ENCODE measurements around the gene IFT25.
"Not testable (repeated sequence)": the region's sequence is repeated elsewhere in the genome, so short reads cannot be mapped to it uniquely, and the experiment has no call there.

IFT25 gene

DNA sequence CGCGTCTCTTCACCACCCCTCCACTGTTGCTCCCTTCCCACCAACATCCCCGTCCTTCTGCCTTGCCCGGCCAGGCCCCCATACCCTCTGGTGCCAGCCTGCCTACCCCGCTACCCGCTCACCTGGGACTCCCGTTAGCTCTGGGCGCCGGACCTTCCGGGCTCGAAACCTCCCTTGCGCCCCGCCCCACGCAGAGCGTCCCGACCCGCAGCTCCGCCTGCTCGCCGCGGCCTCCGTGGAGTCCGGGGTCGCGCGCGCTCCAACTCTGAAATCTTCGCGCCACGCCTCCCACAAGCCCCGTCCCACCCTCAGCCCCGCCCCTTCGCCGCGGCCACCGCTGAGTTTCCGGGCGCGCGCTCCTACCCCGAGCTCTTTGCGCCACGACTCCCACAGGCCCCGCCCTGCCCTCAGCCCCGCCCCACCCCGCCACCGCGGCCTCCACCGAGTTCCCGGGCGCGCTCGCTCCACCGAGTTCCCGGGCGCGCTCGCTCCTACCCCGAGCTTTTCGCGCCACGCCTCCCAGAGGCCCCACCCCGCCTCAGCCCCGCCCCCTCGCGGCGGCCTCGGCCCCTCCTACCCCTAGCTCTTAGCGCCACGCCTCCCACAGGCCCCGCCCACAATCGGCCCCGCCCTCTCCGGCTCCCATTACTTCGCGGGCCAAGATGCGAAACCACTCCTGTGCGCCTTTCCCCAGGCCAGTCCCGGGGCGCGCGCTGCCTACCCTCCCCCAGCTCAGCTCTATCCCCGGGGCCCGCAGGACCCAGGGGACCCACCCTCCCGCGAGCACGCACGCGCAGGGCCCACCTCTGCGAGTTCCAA, at the start of gene IFT25:
TSS of gene IFT25 (minus strand) at position 267 of the 819 bp plus-strand sequence. CDS start 5,617 bp downstream, outside the sequence.
- peak; percentile 96 for DNase-seq

DNA sequence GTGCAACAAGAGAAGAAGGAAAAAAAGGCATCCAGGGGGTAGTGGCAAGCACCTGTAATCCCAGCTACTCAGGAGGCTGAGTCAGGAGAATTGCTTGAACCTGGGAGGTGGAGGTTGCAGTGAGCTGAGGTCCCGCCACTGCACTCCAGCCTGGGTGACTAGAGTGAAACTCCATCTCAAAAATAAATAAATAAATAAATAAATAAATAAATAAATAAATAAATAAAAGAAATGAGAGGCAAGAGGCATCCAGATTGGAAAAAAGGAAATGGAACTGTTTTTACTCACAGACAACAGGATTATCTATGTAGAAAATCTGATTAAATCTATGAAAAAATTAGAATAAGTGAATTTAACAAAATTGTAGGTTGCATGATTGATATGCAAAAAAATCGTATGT, 49.0 kb upstream of the IFT25 start:
- DNase-seq, result not testable (repeated sequence)

DNA sequence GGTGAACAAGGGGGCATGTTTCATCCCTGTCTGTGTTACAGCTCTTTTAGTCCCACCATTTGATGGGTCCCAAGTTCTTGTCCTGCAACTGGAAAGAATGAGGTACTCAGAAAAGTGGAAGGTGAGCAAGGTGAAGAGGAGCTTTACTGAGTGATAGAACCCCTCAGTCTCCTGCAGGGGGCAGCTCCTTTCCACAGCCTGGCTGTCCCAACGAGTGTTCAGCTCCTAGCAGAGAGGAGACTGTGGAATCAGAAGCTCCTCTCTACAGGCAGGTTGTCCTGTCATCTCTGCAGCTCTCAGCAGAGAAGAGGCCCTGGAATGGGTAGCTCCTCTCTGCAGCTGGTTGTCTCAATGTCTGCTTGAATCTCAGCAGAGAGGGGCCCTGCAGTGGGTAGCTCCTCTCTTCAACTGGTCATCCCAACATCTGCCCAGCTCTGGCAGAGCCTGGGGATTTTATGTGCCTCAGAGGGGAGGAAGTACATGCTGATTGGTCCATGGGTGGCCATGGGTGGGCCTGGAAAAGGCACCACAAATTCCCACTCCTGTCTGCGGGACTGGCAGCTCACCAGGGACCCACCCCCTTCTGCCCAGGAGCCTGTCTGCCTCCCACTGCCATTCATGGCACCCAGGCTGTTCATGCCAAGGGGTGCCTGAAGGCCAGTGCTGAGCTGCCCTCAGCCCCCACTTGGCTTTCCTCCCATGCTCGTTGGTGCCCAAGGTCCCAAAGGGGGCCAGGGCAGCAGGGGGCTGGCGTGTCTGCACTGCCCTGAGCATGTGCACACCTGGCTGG, 46.8 kb upstream of the IFT25 start:
- no peak for DNase-seq

DNA sequence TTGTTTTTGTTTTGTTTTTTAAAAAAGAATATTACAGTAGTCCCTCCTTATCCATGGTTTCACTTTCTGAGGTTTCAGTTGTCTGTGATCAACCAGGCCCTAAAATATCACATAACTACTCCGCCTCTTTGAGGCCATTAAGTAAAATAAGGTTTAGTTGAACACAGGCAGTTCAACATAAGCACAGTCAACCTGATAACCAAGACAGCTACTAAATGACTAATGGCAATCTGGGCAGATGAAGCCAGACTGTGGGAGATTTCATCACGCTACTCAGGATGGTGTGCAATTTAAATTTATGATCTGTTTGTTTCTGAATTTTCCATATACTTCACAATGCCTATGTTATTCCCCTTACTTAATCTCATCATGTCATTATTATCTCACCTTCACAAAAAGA, 42.4 kb upstream of the IFT25 start:
- no peak for DNase-seq

DNA sequence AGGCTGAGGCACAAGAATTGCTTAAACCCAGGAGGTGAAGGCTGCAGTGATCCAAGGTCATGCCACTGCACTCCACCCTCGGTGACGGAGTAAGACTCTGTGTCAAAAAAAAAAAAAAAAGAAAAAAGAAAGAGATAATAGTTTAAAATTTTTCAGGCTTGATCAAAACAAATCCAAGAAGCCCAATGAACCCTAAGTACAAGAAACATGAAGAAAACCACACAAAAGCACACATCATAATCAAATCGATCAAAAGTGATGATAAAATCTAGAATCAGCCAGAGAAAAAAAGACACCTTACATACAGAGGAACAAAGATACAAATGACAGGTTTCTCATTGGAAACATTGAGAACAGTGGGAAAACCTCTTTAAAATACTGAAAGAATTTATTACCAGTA, 41.0 kb upstream of the IFT25 start:
- no peak for DNase-seq

DNA sequence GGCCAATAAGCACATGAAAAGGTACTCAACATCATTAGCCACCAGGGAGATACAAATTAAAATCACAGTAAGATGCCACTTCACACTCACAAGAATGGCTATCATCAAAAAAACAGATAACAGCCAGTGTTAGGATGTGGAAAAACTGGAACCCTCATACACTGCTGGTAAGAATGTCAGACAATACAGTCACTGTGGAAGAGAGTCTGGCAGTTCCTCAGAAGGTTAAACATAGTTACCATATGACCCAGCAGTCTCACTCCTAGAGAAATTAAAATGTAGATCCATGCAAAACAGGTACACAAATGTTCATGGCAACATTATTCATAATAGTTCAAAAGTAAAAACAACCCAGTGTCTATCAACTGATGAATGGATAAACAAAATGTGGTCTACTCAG, 39.2 kb upstream of the IFT25 start:
- DNase-seq, result no peak

DNA sequence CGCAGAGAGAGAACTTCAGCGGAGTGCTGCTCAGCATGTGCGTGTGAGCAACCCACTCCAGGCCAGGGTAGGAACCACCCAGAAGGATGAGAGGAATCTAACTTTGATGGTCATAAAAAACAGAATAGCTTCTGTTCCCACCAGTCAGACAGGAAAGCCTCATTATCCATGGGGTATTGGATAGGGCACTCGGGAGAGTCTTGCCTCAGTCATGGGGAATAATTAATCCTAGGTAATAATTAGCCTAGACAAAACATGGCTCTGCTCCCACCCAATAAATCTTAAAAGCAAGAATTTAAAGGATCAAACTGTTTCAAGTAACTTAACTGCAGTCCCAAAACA, 37.2 kb upstream of the IFT25 start:
- no peak for DNase-seq

DNA sequence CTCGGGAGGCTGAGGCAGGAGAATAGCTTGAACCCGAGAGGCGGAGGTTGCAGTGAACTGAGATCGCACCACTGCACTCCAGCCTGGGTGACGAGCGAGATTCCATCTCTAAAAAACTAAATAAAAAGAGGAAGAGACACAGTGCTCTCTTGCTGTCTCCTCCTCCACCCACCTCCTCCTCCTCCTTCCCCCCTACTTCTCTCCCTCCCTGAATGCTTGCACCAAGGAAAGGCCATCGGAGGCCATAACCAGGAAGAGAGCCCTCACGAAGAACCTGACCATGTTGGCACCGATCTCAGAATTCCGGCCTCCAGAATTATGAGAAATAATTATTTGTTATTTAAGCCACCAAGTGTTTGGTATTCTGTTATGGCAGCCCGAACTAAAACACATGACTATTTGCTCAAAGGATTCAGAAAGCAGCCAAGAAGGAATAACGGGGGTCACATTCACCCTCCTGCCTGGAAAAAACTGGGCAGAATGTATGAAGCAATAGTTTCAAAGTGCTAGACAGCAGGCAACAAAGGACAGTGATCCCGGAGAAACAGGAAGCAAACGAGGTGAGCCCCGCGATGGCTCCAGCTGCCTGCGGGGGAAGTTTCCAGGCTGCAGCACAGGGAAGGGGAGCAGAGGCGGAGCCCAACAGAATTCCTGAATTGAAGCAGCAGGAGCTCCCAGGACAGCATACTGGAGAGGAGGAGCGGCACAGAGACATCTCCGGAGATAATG, 36.7 kb upstream of the IFT25 start:
- peak; percentile 30 for DNase-seq

DNA sequence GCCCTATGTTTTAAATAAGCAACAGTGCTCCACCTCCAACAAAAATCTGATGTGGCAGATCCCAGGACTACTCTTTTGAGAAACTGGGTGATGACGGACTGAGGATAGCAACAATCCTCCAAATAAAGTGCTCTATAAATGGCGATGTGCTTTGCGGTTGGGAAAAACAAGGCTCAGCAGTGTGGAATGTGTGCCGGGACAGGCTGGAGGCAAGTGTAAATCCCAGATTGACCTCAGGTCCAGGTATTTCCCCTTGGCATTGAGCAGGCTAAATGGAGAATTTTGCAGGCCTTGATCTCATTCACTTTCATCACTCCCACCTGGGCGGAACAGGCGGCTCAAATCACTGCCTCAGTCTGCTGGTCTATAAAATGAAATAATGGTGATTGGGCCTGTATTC, 35.7 kb upstream of the IFT25 start:
- no peak for DNase-seq

DNA sequence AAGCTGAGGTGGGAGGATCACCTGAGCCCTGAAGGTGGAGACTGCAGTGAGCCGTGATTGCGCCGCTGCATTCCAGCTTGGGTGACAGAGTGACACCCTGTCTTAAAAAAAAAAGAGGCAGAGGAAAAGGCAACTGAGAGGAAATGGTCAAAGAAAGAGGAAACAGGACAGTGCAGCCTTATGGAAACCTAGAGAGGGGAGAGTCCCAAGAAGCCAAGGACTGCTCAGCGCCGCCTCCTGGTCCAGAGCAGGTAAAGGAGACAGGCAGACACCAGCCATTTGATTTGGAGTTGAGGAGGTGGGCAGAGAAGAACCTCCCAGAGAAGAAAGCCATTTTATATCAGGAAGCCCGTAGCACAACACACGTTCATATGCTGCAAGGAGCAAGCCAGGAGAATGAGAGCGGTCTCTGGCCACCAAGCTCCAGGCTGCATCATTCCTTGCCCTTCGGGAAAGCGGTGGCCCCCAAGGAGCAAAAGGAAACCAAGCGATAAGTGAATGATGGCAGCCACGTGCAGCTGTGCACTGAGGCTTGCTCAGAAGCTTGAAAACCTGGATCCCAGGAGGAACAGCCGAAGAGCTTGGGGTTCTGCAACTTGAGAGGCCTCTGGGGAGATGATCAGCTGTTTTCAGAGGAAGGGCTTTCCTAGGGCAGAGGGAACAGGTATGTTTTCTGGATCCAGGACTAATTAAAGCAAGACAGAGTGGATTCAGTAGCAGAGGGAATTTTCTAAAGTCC, 34.4 kb upstream of the IFT25 start:
- peak; percentile 51 for DNase-seq

DNA sequence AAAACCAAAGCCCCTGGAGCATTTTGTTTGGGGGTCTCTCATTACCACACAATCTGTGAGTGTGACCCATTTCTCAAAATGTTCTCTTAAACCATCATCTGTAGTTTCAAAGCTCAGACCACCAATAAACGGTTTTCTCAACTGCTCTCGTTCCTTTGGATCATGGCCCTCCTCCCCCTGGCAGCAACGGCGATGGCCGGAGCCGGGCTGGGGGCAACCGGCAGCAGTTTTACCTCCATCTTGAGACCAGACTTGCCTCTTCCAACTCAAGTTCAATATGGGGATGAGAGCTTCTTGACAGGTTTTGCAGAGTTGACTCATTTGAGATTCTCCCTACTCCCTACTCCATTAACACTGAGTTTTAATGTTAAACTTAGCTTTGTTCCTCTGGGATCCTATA, 30.4 kb upstream of the IFT25 start:
- DNase-seq, result no peak

DNA sequence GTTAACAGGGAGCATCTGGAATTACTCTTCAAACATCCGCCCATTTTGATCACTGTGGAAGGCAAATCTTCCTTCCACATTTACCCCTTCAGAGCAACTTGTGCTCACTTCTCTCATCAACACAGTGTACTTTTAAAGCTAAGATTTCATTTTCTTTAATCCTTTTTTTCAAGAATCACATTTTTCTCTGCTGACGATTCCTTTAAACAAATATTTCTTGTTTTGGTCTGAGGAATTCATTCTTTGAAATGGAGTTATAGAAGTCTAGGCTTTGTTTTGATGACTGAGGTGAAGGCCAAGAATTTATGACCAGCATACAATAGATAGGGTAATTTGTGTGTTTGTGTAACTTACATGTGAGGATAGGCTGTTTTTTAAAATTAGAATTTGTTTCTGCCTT, 26.2 kb upstream of the IFT25 start:
- DNase-seq, result no peak

DNA sequence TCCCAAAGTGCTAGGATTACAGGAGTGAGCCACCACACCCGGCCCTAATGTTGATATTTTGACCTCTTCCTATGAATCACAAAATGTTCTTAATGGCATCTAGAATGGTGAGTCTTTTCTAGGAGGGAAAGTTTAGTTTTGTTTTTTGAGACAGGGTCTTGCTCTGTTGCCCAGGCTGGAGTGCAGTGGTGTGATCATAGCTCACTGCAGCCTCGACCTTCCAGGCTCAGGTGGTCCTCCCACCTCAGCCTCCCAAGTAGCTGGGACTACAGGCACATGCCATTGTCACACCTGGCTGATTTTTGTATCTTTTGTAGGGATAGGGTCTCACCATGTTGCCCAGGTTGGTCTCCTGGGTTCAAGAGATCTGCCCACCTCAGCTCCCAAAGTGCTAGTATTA, 23.8 kb upstream of the IFT25 start:
- not testable (repeated sequence) for DNase-seq

DNA sequence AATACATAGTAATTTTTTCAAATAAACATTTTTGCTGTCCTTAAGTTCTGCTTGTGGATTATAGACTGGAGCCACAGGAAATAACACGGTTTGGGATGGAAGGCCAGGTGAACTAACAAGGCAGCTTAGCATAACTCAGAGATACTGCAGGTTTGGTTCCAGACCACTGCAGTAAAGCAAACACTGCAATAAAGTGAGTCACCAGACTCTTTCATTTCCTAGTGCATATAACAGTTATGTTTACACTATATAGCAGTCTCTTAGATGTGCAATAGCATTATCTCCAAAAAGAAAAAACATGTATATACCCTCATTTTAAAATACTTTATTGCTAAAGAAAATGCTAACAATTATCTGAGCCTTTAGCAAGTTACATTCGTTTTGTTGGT, 22.6 kb upstream of the IFT25 start:
- no peak for DNase-seq

DNA sequence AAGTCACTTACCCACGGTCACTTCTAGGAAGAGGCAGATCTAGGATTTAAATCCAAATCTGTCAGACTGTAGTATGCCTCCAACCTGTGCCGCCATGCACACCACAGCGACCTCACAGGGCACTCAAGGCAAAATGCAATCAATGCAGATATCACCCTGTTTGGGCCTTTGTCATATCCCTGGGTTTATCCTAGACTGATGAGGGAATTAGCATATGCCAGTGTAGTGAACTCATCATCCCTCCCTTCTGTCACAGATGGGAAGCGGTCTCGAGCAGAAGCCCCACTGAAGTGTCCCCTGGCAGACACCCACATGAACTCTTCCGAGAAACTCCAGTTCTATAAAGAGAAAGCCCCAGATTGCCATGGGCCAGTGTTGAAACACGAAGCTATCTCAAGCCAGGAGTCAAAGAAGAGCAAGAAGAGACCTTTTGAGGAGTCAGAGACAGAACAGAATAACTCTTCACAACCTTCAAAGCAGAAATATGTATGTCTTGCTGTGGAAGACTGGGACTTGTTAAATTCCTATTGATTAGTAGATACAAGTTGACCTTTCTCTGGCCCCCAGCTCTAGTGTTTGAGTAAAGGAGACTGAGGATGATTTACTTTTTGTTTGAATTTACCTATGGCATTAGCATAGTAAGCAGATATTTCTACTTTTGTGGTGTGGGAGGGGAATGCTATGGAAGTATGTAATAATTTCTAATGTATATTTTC, 22.1 kb upstream of the IFT25 start:
- DNase-seq, result no peak

DNA sequence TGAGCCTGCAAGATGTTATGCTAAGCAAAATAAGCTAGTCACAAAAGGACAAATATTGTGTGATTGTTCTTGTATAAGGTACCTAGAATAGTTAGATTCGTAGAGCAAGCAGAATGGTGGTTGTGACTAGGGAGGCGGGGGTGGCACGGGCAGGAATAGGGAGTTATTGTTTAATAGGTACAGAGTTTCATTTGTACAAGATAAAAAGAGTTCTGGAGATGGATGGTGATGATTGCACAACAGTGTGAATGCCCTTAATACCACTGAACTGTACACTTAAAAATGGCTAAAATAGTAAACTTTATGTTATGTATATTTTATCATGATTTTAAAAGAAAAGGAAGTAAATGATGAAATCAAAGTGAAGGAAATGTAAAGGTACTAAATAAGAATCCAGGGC, 21.3 kb upstream of the IFT25 start:
- no peak for DNase-seq

DNA sequence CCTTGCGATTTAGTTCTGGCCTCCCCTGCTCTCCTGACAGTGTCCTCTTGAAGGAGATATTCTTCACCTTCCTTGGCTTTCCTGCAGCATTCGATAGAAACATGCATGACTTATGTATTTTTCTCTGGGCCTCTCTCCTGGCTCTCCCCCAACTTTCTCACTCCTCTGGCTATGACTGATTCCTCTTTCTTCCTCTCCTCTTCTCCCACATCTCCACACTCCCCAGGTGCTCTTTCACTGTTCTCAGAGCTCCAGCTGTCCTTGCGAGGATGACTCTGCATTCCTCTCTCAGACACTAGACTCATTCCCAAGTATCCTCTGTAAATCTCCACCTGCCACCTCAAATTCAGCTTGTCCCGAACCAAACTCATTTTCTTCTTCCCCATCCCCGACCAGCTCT, 18.6 kb upstream of the IFT25 start:
- no peak for DNase-seq

DNA sequence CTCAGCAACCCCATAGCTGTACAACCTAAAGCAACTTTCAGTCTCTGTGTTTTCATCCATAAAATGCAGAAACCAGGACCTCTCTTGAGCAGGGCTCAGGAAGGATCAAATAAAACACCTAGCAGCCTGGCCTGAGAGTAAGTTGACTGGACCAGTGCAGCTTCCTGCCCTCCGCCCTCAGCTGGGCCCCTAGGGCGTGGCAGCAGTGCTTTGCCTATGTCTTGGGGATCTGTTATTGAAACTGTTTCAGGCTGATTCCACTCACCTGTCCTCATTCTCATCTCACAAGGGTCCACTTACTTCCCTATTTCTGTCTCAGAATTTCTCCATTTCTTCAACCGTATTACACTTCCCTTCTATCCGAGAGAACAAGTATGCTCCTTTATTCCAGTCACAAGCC, 18.0 kb upstream of the IFT25 start:
- no peak for DNase-seq

DNA sequence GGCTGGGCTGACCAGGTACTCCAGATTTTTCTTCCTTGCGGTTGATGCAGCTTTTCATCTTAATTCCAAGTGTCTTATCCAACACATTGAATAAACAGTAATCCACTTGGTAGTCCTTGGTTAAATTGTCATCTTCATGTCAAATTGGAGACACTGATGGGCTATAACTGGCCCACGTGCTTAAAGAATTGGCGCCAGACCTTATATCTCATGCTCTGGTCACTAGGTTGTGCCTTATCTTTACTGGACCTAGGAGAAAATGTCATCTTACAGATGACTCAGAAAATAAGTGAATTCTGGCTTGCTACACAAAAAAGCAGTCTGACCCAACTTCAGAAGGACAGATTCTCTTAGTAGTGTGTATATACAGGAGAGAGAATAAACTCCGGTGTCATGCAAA, 16.9 kb upstream of the IFT25 start:
- no peak for DNase-seq

DNA sequence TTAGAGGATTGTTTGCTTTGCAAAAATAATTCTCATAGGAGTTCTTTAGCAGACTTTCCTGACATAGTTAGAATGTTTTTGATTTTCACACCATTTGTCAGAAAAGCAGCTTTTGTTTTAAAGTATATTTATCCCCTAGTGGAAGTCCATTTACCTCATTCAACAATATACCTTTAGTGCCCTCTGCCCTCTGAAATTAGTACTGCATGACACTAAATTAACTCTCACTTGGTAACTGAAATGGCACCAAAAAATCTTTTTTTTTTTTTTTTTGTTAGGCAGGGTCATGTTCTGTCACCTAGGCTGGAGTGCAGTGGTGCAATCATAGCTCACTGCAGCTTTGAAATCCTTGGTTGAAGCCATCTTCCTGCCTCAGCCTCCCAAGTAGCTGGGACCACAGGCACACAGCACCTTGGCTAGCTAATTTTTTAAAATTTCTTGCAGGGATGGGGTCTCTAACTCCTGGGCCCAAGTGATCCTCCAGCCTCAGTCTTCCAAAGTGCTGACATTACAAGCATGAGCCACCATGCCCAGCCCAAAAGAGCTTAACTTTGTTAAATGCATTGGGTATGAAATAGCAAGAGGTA, 14.3 kb upstream of the IFT25 start:
- DNase-seq, result peak; percentile 50

DNA sequence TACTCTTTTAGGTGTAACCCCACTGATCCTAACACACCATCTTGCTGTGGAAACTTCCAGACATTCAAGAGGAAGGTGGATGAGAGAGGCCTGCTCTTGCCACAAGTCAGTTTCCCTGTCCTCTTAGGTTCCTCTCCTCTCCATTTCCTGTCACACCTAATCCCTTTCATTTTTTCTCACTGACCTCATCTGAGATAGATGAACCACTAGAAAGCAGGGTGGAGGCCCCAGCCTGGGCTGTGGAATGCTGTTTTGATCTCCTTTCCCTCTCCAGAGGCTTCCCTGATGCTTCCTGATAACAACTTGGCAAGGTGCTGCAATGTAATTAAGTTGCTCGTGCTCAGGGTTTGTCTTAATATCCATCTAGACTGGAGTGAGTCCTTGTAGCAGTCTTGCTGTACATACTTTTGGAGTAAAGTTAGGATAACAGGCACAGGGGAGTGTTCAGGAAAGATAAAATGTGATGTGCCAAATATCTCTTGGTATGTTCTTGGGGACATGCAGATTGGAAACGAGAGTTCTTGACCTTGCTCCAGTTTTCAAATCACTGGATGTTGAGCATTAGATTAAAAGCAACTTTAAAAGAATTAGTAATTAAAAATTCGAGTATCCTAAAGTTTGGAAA, 11.8 kb upstream of the IFT25 start:
- DNase-seq, result no peak
